GM12874 (cell line): ENCODE data around the gene CCDC110.

Experiments used
- CTCF ChIP-seq: IDR thresholded peaks from 2 replicates; pipeline ENCODE4 v1.5.1; 2011; ENCODE audit warnings: low read depth, mild to moderate bottlenecking, control low read depth, low read length, moderate library complexity; ENCODE audit not compliant: insufficient read depth

The CCDC110 gene

GRCh38 chr4:185416955-185417354 is 54.6 kb downstream of the CCDC110 start:
- no peak for TF ChIP-seq CTCF

GRCh38 chr4:185412412-185412811 is 59.1 kb downstream of the CCDC110 start:
- TF ChIP-seq CTCF, result no peak

- no peak for TF ChIP-seq CTCF
Observed at GRCh38 chr4:185411849-185412248, 59.7 kb downstream of the CCDC110 start.

- no peak for TF ChIP-seq CTCF
Observed at GRCh38 chr4:185408432-185408831, 63.1 kb downstream of the CCDC110 start.

- TF ChIP-seq CTCF, result no peak
Observed at GRCh38 chr4:185405296-185405999, 66.1 kb downstream of the CCDC110 start.

GRCh38 chr4:185404031-185404430 is 67.5 kb downstream of the CCDC110 start:
- TF ChIP-seq CTCF, result no peak

- TF ChIP-seq CTCF, result no peak
Observed at GRCh38 chr4:185399466-185399865, 72.1 kb downstream of the CCDC110 start.

GRCh38 chr4:185398618-185399017 is 72.9 kb downstream of the CCDC110 start:
- no peak for TF ChIP-seq CTCF
